ENCODE measurements around the gene KAT7.

- no peak for TF ChIP-seq CTCF (IDR thresholded peaks at IDR 0.05 in 4 of 5, conservative IDR thresholded peaks at IDR 0.05 in 1 of 5)
- no peak for TF ChIP-seq POLR2A (IDR thresholded peaks at IDR 0.05)
Measured at GRCh38 chr17:49753959-49754391, 34.5 kb upstream of the KAT7 start.

Measured in gastrocnemius medialis (tissue), 4 donors.